GM21825 (cell line): ENCODE results near the gene ACVR1C.

ENCODE experiments used
- ATAC-seq: cut with Tn5 transposase; IDR thresholded peaks from one replicate; pipeline ENCODE4 v1.9.1; 2021; ENCODE audit warnings: mild to moderate bottlenecking, moderate library complexity; ENCODE audit not compliant: unreplicated experiment

Gene ACVR1C

DNA sequence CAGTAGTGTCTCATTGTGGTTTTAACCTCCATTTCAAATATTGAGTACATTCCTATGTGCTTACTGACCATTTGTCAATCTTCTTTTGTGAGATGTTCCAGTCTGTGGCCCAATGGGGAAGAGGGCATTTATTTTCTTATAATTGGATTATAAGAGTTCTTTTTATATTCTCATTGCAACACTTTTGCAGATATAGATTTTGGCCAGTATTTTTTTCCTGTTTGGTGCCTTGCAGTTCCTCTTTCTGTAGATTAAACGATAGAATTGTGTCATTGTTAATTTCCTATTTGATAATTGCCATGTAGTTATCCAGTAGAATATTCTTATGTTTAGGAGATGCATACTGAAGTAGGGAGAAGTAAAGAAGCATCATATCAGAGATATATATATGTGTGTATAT is 128.3 kb downstream of the ACVR1C start:
- no peak for ATAC-seq

DNA sequence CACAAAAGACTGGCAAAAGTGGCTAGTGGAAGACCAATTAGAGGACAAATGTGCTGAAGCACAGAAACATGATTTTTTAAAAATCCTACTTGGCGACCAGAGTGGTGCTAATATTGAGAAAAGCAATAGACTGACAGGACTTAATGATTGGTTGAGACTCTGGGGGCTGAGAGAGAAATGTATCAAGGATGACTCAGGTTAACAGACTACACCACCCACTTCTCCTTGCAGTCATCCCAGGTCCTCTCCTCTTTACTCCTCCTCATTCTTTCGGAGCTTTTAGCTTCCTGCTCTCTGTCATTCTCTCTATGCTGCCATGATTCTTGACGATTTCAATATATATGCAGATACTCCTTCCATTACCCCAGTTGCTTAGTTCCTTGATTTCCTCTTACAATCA is 130.2 kb downstream of the ACVR1C start:
- no peak for ATAC-seq

DNA sequence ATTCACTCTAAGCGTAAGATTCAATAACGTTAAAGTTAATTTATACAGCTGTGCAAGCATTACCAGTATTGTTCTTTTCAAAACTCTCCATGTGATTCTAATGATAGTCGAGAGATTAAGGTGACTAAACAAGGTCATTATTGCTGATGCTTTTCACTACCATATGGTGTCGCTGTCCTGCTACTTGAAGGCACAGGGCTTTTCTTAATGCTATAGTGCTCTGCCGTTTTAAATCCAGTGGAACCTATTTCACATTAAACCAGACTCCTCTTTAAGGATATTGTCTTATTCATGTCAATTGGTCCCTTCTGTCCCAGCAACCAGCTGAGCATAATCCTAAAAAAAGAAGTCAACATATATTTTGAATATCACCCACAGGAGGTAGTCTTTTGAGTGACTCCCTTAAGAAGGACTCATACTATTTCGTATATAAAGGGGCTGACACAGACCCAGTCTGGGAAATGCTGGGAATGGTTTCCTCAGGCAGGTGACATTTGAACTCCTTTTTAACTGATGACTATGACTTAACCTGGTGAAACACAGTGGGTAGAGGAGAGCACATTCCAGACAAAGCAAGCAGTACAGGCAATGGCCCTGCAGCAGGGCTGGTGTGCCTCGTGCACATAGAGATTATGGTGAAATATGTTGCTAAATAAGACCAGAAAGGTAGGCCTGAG is 130.9 kb downstream of the ACVR1C start:
- ATAC-seq: peak; percentile 84

DNA sequence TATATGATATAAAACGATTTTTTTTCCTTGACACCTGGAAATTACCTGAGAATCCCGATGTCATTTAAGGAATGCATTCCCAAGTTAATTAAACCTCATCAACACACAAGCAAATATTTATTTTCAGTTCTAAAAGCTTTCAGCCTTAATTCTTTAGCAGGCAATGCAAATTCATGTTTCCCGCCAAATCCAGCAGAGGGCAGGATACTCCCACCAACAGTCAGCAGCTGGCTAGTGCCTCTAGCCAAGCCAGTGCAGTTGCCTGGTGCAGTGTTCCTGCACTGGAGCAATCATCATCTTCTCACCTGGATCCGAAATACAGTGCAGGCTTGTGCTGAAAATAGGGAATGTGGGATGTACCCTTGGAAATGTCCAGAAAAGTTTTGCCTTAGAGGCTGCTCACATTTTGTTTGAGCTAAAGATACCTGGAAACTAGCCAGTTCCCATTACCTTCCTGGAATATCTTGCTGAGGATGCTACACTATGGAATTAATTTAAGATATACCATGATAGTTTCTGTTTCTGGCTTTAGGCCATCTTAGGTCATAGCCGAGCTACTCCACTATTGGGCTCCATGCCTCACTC is 136.4 kb downstream of the ACVR1C start:
- ATAC-seq: peak; percentile 98

DNA sequence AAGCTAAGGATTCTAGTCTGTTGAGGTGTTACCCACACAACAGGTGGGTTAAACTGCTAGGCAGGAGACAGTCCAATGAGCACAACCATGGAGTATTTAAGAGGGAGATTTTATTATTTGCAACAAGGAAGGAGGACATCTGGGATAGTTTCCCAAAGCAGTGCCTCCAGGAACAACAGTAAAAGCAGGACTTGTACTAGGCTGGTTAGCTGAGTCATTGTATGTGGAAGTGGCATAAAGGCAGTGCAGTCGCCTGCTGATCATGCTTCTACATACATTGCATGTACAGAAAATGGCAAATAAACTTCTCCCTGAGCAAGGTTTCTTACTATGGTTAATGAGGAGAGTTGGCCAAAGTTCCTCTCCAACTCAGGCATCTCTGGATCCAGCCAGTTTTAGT is 138.7 kb downstream of the ACVR1C start:
- no peak for ATAC-seq

DNA sequence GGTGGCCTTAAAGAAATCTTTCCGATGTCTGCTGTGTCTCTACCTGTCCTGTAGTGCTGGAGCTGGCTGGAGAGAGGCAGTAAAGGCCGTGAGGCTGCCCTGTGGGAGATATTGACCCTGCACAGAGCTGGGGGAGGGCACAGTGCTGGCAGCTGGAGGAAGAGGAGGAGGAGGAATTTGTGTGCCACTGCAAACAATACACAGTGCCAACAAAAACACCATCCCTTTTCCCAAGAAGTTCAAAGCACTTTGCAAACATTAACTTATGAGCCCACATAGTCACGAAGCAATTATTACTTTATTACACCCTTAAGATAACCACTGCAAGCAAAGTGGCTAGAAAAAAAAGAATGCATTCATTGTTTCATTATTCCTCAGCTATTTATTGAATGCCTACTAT is 139.8 kb downstream of the ACVR1C start:
- ATAC-seq: no peak

DNA sequence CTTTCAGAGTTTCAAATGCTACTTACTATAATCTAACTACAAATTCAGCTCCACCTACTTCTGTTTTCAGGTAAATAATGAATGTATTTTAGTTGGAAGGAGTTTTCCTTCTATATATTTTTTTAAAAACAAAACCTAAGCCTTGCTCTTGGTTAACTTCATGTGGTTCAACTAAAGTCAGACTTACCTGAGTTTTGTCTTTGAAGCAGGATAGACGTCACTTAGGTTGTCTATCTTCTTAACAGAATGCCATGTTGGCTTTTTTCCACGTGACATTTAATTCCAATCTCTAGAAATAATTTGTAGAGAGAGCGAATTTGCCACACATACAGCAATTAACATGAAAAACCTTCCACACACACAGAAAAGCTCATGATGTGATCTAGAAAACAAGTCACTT is 140.9 kb downstream of the ACVR1C start:
- ATAC-seq: no peak

DNA sequence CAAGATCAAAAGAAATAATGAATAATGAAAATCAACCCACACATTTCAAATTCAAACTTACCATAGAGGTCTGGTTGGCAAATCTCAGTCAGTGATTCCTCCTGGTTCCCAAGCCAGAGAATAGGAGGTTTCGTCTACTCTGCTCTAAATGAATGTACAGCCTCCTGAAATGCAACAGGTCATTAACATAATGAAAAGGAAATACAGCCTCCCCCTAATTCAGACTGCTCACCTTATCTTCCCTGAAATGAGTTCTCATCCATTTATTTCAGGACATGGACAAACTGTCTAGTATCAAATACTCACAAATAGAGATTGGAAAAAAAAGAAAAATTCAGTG is 141.4 kb downstream of the ACVR1C start:
- ATAC-seq: no peak

DNA sequence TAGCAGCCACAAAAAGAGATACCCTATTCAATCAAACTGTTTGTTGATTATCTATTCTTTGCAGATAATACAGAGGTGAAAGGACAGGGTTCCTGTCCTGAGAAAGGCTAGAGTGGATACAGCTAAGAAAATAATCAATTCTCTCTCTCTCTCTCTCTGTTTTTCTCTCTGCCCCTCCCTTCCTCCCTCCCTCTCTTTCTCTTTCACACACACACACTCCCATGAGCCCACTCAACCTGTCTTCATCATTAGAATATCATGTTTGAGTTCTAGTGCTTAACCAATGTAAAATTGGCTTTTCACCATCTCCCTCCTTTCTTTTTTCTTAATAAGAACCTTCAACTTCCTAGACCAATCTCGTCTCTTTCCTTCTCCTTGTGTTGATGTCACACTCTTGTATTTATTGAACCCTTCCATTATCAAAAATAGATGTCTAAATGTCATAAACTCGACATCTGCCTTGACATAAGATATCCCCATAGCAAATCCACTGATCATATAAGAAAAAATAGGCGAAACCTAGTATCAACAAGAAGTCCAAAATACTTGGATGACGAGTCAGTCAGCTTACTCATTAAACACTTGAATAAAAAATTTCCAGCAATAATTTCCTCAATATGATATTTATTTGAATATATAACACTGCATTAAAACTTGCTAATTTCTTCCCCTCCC is 141.9 kb downstream of the ACVR1C start:
- ATAC-seq: no peak

DNA sequence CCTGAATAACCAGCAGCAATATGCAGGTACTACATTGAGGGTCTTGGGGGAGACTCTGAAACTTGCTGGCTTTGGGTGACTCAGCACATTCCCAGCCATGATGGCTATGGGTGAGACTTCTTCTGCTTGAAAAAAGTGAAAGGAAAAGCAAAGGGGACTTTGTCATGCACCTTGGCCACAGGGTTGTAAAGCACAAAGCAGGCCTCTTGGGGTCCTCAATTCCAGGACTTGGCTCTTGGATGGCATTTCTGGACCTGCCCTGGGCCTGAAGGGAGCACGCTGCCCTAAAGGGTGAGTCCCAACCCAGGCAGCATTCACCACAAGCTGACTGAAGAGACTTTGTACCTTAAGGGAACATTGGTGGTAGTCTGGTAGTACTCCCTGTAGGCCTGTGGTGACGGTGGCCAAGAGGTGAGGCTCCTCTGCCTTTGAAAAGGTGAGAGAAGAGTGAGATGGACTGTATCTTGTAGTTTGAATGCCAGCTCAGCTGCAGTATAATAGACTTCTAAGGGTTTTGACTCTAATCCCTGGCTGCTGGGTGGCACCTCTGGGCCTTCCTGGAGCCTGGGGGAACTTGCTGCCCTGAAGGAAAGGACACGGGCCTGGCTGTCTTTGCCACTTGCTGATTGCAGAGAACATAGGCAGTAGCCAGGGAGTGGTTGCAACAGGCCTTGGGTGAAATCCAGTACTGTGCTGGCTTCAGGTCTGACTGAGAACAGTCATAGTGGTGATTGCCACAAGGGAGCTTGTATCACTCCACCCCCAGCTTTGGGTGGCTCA is 148.3 kb downstream of the ACVR1C start:
- ATAC-seq: peak; percentile 63

DNA sequence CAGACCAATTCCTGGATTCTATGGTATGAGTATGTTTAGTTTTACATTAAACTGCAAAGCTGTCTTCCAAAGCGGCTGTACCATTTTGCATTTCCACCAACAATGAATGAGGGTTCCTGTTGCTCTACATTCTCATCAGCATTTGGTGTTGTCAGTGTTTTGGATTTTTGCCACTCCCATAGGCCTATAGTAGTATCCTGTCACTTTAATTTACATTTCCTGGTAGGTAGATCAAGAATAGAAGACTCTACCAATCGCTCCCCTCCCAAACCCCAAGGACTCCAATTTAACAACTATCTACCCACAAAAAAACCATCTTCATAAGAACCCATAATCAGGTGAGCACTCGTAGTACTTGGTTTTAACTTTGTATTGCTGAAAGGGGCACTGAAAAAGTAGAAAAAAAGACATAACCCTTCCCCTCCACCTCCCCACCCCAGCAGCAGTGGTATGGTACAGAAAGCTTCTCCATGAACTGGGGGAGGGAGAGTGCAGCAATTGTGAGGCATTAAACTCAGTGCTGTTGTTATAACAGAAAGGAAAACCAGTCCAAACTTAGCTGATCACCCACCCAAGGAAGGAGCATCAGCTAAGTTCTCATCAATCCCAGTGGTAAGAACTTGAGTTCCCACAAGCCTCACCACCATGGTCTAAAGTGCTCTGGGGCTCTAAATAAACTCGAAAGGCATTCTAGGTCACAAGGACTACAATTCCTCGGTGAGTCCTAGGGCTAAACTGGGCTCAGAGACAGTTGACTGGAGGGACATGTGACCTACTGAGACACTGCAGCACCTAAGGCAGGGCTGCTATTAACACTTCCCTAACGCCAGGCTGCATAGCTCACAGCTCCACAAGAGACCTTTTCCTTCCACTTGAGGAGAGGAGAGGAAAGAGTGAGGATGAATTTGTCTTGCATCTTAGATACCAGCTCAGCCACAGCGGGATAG is 149.3 kb downstream of the ACVR1C start:
- peak; percentile 53 for ATAC-seq

DNA sequence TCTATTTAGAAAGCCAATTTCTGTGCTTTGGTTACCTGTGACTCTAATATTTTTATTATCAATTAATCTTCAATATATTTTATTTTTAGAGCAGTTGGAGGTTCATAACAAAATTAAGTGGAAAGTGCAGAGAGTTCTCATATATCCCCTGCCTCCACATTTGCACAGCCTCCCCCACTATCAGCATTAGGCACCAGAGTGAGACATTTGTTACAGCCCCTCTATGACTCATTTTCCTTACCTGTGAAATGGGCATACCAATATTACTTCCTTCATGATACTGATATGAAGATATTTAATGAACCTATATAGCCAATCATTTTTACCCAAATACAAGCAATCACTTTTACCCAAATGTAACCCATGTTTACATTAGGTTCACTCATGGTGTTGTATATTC is 150.7 kb downstream of the ACVR1C start:
- no peak for ATAC-seq

DNA sequence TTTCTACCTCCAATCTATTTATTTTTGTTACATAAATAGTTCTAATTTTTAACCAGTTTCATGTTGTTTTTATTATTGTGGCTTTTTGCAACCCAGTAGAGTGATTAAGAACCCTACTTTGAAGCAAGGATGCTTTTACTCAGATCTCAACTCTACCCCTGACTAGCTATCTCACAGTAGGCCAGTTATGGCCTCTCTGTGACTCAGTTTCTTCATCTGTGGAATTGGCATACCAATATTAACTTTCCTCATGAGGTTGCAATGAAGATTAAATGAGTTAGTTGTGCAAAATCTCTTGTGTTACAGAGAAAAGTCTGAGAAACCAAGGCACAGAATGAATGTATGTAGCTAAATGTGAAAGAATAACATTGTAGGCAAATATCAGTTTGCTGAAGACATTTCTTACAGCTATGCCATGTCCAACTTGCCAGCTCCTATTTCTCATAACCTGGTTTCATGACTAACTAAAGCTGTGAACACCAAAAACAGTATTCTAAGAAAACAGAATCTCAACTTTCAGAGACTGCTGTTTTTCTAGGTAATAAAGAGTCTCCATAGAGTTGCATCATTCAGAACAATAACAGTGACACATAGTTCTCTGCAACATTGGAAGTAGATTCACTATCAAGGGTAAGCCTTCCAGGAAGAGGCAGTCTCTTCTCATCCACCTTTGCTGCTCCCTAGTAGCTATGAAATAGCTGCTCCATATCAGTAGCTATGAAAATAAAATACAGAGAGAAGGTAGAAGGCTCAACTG is 151.5 kb downstream of the ACVR1C start:
- no peak for ATAC-seq
